Fibroblast of lung (primary cell): ENCODE results near the gene KRT71. TPM values are rescaled to one million over a fixed set of nuclear protein-coding genes. Genes with fewer than 3 reads are reported as not detected.
"Not testable (repeated sequence)": the region's sequence is repeated elsewhere in the genome, so short reads cannot be mapped to it uniquely, and the experiment has no call there.

Source experiments
- DNase-seq, 2 donors: peaks; one replicate each; pipeline versions ENCODE4 v3.0.0 to v3.0.0-alpha.2; 2010; ENCODE audit warnings: low read depth in 2 of 2
- H2AFZ ChIP-seq: 2 replicates; pipeline ENCODE4 v1.5.1; 2012; ENCODE audit warnings: low read length, control low read depth, inconsistent platforms
- H3K27ac ChIP-seq: 2 replicates; pipeline ENCODE4 v1.5.1; 2011; ENCODE audit warnings: low read length, control low read depth; ENCODE audit not compliant: insufficient read depth
- H3K27me3 ChIP-seq: 2 replicates; pipeline ENCODE4 v1.5.1; 2011; ENCODE audit warnings: mild to moderate bottlenecking, low read length; ENCODE audit not compliant: control insufficient read depth, insufficient read depth
- H3K36me3 ChIP-seq: 2 replicates; pipeline ENCODE4 v1.5.1; 2011; ENCODE audit warnings: low read length; ENCODE audit not compliant: control insufficient read depth, insufficient read depth
- H3K4me1 ChIP-seq: 2 replicates; pipeline ENCODE4 v1.5.1; 2011; ENCODE audit warnings: low read length; ENCODE audit not compliant: control insufficient read depth, insufficient read depth; ENCODE audit errors: extremely low read depth
- H3K4me2 ChIP-seq: 2 replicates; pipeline ENCODE4 v1.5.1; 2011; ENCODE audit warnings: low read length, control low read depth; ENCODE audit not compliant: insufficient read depth; ENCODE audit errors: extremely low read depth
- H3K4me3 ChIP-seq, 4 experiments: fragments of 200-600 bp in 1 of 4; sonication (generic) in 1 of 4; replicated peaks in 1 of 4; 2 replicates each; pipeline ENCODE4 v1.5.1; 2011 to 2016; ENCODE audit warnings: low read length in 4 of 4, low read depth in 3 of 4, mild to moderate bottlenecking in 3 of 4, control low read depth in 2 of 4, inconsistent platforms in 1 of 4, mixed read lengths in 1 of 4; ENCODE audit not compliant: insufficient read depth in 1 of 4; ENCODE audit errors: control extremely low read depth in 1 of 4
- H3K79me2 ChIP-seq: 2 replicates; pipeline ENCODE4 v1.5.1; 2012; ENCODE audit warnings: mild to moderate bottlenecking, low read length, inconsistent platforms; ENCODE audit not compliant: control insufficient read depth, insufficient read depth
- H3K9ac ChIP-seq: 2 replicates; pipeline ENCODE4 v1.5.1; 2011; ENCODE audit warnings: mild to moderate bottlenecking, low read length, control low read depth; ENCODE audit not compliant: insufficient read depth
- H3K9me3 ChIP-seq: 2 replicates; pipeline ENCODE4 v1.5.1; 2012; ENCODE audit warnings: low read depth, low read length; ENCODE audit not compliant: control insufficient read depth, insufficient read depth
- H4K20me1 ChIP-seq: 2 replicates; pipeline ENCODE4 v1.5.1; 2011; ENCODE audit warnings: low read length; ENCODE audit not compliant: control insufficient read depth, insufficient read depth; ENCODE audit errors: extremely low read depth
- EZH2 ChIP-seq: IDR thresholded peaks from 2 replicates; pipeline ENCODE4 v1.5.1; 2012; ENCODE audit warnings: low read length, control low read depth, mild to moderate bottlenecking; ENCODE audit errors: missing control alignments
- polyA plus RNA-seq, 2 donors: library from polyadenylated mRNA; depleted of rRNA in 1 of 2; stranded (reverse) in 1 of 2; unstranded in 1 of 2; fragments of >200 nt; gene quantifications; 2 replicates each; pipeline ENCODE4 v1.2.1, GENCODE V29; 2011 to 2012; ENCODE audit warnings: missing spikeins in 1 of 2
- total RNA-seq: library from RNA; depleted of rRNA; stranded (reverse); fragments of >200 nt; gene quantifications from 2 replicates; pipeline ENCODE4 v1.2.1, GENCODE V29; 2014
- TF ChIP-seq, protein P1 (sequence below), 2 donors: IDR thresholded peaks in 1 of 2; conservative IDR thresholded peaks in 1 of 2; 1 replicate in 1 of 2; 2 replicates in 1 of 2; pipeline ENCODE4 v1.5.1; 2011 to 2012; ENCODE audit warnings: low read length in 2 of 2, control low read depth in 1 of 2, inconsistent platforms in 1 of 2, low read depth in 1 of 2, mild to moderate bottlenecking in 1 of 2

The KRT71 gene
- total and polyA plus RNA-seq, 2 donors (not counting 1 experiment from before 2014, with no cell fraction given): not detected

DNA sequence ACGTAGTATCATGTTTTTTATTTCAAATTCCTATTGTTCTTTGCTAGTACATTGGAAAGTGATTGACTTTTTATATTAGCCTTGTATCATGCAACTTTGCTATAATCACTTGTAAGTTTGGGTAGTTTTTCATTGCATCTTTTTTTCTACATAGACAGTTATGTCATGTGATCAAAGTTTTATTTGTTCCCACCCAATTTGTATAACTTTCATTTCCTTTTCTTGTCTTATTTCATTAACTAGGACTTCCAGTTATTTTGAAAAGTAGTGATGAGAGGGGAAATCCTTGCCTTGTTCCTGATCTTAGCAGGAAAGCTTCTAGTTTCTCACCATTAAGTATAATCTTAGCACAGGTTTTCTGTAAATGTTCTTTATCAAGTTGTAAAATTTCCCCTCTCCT is 50.1 kb downstream of the KRT71 start:
- no peak overlapping the region for H3K4me3 ChIP-seq

GRCh38 chr12:52501490-52501889 is 51.5 kb downstream of the KRT71 start:
- no peaks in the 10 kb centered on the region for H3K27me3 ChIP-seq
- no peaks in the 10 kb centered on the region for H3K4me1 ChIP-seq
- TF ChIP-seq, protein P1, sequence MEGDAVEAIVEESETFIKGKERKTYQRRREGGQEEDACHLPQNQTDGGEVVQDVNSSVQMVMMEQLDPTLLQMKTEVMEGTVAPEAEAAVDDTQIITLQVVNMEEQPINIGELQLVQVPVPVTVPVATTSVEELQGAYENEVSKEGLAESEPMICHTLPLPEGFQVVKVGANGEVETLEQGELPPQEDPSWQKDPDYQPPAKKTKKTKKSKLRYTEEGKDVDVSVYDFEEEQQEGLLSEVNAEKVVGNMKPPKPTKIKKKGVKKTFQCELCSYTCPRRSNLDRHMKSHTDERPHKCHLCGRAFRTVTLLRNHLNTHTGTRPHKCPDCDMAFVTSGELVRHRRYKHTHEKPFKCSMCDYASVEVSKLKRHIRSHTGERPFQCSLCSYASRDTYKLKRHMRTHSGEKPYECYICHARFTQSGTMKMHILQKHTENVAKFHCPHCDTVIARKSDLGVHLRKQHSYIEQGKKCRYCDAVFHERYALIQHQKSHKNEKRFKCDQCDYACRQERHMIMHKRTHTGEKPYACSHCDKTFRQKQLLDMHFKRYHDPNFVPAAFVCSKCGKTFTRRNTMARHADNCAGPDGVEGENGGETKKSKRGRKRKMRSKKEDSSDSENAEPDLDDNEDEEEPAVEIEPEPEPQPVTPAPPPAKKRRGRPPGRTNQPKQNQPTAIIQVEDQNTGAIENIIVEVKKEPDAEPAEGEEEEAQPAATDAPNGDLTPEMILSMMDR (conservative IDR thresholded peaks at IDR 0.05 in 1 of 2, IDR thresholded peaks at IDR 0.05 in 1 of 2; ENCODE audit: low read depth in 1 of 2, low read length in 2 of 2): no peak
- TF ChIP-seq EZH2: no peak
- H2AFZ ChIP-seq: no peak overlapping the region
- H3K4me3 ChIP-seq: no peak overlapping the region
- no peak overlapping the region for H3K4me2 ChIP-seq
- H3K27ac ChIP-seq: no peak overlapping the region
- H3K79me2 ChIP-seq: no peaks in the 10 kb centered on the region
- DNase-seq: peak in 1 of 2 donors; percentile 24
- no peaks in the 10 kb centered on the region for H3K36me3 ChIP-seq
- no peaks in the 10 kb centered on the region for H3K9me3 ChIP-seq
- no peaks in the 10 kb centered on the region for H4K20me1 ChIP-seq
- no peak overlapping the region for H3K9ac ChIP-seq

More for the DNA sequence above, 50.1 kb downstream of the KRT71 start:
- Histone ChIP-seq H3K4me2 (no peak overlapping the region), H3K27me3 (no peaks in the 10 kb centered on the region), H3K27ac (no peak overlapping the region), H3K36me3 (no peaks in the 10 kb centered on the region), H3K4me1 (no peaks in the 10 kb centered on the region), H3K9ac (no peak overlapping the region), H3K79me2 (no peaks in the 10 kb centered on the region), H4K20me1 (no peaks in the 10 kb centered on the region), H2AFZ (no peak overlapping the region), H3K9me3 (no peaks in the 10 kb centered on the region)
- TF ChIP-seq, protein P1 (conservative IDR thresholded peaks at IDR 0.05 in 1 of 2, IDR thresholded peaks at IDR 0.05 in 1 of 2; ENCODE audit: low read depth in 1 of 2, low read length in 2 of 2): no peak
- TF ChIP-seq EZH2: no peak
- no peak for DNase-seq

DNA sequence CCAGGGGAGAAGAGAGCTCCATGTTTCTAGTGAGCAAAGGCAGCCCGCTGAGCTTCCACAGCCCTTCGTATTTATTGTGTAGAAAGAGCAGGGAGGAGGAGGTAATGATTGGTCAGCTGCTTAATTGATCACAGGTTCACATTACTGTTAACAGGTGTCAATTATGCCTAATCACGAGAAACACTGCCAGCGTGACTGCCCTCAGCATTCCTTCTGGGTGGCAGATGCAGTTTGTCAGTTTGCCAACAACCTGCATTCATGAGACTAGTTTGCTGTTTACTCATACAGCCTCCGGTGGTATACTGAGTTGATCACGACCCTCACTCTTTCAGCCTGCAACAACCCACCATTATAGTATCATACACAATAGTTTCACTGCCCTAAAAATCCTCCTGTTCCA is 52.4 kb downstream of the KRT71 start:
- DNase-seq, H3K79me2 ChIP-seq, H4K20me1 ChIP-seq, H3K36me3 ChIP-seq, H3K4me3 ChIP-seq, H3K27me3 ChIP-seq, H2AFZ ChIP-seq, H3K4me2 ChIP-seq, H3K9ac ChIP-seq, H3K4me1 ChIP-seq, H3K9me3 ChIP-seq, H3K27ac ChIP-seq: not testable (repeated sequence)
